HG02610 (cell line): ENCODE data around the gene EMC1.
A peak's percentile ranks its signal among the peaks of the same experiment; 100 is the strongest.
"Not testable (repeated sequence)": the region's sequence is repeated elsewhere in the genome, so short reads cannot be mapped to it uniquely, and the experiment has no call there.

Experiments
- ATAC-seq: cut with Tn5 transposase; IDR thresholded peaks from one replicate; pipeline ENCODE4 v1.9.1; 2021; ENCODE audit warnings: mild to moderate bottlenecking, moderate library complexity; ENCODE audit not compliant: unreplicated experiment

EMC1 gene

DNA sequence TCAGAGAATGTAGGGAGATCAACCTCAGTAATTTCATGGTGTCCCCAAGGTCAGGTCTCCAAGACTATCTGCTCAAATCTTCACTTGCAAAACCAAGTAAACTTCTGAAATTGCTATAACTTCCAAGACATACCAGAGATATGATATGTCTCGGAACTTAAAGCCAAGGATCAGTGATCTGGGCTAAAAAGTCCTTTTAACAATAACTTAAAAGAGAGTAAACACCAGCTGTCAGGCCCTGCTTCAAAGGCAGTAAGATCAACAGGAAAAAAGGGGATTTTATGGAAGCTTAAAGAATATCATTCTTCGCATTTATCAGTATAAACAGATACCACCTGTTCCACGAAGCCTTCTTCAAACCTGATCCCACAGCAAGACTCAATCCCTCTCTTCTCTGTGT is 55.0 kb downstream of the EMC1 start:
- ATAC-seq = no peak

DNA sequence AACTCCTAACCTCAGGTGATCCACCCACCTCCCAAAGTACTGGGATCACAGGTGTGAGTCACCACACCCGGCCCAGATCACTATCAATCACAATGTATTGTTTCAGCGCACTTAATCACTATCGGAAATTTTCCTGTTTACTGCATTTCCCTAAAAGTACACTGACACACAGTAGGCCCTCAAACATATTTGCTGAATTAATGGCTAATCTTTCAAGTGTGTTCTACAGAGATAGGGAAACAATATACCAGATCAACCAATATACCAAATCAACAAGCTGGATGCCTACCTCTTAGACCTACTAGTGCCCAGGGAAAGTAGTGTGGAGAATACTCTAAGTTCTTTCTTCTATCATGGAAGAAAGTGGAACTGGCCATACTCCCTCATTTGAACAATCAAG is 58.3 kb downstream of the EMC1 start:
- ATAC-seq = no peak

DNA sequence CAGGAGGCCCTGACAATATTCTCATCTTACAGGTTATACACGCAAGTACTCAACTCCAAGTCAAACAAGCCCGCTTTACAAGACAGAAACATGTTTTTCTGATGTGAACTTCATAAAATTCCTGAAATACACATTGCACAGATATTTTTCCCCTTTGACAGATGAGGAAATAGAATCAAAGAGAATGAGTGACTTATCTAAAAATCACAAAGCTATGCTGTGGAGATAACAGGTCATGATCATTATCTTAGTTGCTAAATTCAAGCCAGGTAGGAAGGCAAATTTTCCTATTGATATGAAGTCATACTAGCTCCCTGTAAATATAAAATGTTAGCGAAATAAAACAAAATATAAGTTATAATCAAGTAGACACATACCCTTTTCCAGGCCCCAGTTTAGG is 59.5 kb downstream of the EMC1 start:
- ATAC-seq = no peak

DNA sequence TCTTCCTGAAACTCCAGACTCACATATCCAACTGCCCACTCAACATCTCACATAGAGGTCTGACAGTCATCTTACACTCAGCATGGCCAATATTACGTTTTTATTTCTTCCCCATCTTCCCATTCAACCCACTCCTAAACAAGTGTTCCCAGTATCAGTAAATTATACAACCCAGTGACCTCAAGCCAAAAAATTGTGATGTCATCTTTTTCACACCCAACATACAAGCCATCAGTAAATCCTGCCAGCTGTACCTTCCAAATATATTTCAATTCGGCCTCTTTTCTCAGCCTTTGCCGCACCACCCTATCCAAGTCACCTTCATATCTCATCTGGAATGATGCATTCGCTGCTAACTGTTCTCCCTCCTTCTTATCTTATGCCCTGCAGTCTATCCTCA is 60.9 kb downstream of the EMC1 start:
- no peak for ATAC-seq

DNA sequence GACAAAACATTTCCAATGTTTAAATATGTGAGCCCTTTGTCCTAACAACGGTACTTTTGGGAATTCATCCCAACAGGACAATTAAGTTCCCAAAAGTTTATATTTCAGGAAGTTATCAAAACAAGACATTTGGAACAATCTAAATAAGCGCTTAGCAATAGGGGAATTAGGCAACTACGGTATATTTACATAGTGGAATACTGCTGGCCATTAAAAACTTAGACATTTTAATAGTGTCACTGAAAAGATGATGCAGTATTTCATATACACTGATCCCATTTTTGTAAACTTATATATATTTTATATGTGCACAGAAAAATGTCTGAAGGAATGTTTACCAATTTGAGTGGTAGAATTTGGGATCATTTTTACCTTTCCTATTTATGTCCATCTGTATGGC is 62.1 kb downstream of the EMC1 start:
- ATAC-seq = no peak

DNA sequence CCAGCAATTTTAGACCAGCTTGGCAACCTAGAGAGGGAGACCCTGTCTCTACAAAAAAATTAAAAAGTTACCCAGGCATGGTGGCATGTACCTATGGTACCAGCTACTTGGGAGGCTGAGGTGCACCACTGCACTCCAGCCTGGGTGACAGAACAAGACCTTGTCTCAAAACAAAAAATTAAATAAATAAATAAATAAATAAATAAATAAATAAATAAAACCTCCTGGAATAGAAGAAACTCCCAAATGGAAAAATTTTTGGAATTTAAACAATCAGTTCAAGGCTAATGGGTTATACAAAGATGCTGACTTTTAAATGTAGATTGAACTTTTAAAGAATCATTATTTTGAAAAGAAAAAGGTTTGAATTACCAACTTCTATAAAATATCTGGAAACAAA is 63.5 kb downstream of the EMC1 start:
- no peak for ATAC-seq

DNA sequence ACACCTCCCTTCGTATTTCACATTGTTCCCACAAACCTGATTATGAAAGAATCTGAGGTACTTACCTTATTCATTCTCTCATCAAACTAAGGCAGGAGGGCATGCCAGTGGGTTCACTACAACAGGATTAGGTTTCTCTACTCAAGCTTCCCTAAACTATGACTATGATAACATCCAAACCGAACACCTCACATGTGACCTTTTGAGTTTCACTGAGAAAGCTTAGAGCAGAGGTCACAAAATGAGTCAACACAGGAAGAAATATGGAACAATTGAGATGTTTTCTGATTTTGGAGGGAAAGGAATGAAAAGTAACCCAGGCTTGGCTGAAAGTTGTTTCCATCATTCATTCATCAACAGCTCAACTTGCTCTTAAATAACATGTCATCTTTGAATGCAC is 65.3 kb downstream of the EMC1 start:
- no peak for ATAC-seq

DNA sequence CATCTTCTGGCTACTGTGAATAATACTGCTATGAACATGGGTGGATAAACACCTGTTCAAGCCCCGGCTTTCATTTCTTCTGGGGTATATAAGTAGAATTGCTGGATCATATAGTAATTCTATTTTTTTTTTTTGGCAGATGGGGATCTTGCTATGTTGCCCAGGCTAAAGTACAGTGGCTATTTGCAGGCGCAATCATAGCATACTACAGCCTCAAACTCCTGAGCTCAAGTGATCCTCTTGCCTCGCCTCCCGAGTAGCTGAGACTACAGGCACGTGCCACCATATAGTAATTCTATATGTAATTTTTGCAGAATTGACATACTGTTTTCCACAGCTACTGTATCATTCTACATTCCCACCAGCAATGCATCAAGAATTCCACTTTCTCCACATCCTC is 69.1 kb downstream of the EMC1 start:
- no peak for ATAC-seq

DNA sequence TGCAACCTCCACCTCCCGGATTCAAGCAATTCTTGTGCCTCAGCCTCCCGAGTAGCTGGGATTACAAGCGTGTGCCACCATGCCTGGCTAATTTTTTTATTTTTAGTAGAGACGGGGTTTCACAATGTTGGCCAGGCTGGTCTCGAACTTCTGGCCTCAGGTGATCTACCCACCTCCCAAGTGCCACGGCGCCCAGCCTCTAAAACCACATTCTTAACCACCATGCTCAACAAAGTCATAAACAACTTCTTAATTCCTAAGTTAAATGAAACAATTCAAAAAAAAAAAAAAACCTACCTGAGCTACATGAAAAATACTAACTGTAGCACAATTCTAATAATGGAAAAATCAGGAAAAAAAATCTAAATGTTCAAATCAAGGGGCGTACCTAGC is 71.1 kb downstream of the EMC1 start:
- not testable (repeated sequence) for ATAC-seq

DNA sequence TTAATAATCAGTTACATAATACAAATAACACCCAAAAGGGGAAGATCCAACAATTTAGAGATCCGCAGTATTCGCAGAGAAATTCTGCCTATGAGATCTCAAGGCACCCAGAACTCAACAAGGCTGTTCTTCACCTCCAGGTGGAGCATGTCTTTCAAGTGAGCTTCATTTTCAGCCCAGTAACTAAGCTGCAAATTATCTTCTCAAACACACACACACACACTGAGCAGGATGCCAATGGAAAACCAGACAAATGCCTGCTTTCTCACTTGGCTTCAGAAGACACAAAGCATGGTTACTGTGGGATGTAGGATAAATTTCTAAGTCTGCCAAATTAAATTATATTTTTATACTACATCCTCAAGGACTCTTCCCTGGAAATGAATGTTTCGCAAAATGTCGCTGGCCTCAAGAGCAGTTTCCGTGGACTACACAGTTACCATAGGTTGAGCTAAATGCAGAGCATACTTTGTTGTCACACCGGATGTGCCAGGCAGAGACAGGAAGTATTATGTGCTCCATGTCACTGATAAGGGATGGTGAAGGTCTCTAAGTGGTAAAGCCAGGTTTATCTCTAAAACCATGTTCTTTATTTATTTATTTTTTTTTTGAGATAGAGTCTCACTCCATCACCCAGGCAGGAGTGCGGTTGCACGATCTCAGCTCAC is 71.6 kb downstream of the EMC1 start:
- no peak for ATAC-seq

DNA sequence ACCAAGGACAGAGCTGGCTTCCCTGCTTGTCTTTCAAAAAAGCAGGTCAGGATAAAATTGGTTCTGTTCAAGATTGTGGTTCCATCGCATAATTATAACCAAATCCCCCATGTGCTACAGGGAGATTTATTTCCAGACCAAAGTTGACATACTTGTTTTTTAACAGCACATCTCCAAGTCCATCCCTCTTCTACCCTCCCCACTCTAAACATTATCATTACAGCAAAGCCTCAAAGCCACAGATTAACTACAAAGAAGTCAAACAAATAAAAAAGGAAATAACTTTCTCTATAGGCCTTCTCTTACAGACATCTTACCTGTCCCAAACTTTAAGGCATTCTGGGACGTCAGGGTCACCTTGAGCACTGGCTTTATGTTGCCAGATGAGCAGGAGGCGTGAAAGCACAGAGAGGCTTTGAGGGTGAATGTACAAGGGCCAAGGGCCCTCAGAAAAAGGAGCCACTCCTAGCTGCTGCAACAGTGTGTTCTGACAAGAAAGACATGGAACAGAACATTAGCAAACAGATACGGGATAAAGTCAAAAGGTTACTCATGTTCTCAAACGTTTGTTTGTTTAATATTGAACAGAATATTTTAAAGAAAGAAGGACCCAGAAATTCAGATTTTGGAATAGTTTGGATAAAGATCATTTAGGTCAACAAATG is 72.5 kb downstream of the EMC1 start:
- ATAC-seq = no peak

DNA sequence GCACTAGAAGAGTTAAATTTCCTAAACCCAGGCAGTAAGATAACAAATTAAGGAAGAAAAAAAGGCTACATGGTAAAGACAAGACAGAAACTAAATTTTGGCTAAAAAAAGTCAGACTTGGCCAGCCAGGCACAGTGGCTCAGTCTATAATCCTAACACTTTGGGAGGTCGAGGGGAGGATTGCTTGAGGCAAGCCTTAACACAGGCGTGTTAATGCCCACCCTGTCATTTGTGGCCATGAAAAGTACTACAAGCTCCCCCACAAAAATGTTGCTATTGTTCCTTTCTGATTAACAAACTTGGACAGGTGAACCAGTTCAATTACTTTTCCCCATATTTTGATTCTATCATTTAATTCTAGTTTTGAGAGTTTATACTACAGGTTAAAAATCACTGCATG is 73.5 kb downstream of the EMC1 start:
- ATAC-seq = no peak

DNA sequence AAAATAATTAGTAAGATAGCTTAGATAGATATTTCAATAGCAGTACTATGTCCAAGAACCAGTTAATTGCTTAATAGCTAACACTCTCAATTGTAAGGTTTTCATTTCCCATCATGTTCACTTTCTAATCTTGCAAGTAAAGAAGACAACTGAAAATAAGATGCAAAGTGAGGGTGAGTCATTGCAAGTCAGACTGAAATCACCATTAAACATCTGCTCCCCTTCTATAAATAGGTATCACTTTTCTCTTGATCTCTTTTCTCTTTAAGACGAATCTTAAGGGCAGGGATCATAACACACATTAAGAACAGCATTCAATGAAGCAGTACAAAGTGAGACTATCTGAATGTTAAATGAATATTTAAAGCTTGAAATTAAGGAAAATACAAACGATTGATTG is 81.7 kb downstream of the EMC1 start:
- ATAC-seq = peak; percentile 56

DNA sequence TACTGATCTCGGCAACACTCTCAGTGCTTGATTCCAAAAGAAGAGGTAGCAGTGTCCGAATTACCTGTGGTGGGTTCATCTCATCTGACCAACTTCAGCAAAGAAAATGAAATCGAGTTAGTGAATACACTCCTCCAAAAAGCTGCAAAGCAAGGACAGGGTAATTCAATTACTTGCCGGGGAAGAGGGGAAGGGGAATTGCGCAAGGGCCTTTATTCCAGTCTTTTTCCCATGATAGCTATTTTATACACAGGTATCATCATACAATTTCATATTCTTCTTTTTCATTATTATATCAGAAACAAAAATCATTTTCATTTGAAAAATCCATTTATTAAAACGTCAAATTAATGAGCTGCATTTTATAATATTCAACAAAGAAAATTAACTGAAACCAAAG is 84.2 kb downstream of the EMC1 start:
- no peak for ATAC-seq

DNA sequence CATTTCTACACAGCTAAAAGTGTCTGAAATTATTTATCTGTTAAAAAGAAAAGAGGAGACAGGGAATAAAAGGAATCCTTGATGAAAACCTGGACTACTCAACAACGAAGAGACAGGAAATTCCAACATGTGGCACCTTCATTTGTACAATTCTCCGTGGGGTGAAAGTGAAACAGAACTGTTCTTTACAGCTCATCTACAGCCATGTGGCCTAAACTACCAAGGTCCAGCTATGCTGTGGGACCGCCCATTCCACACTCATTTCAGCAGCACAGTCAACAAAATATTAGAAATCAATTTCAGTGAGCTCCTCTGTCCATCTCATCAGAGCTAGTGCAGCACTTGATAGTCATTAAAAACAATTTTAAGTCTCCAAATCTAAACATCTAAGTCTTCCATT is 85.3 kb downstream of the EMC1 start:
- ATAC-seq = no peak
